Body of pancreas (tissue), 4 donors: ENCODE data around the gene PRCC. TPM values are rescaled to one million over a fixed set of nuclear protein-coding genes. Genes with fewer than 3 reads are reported as not detected.

Source experiments
- ATAC-seq: fragments of 150-250 bp; one replicate; pipeline ENCODE4 v1.9.1; 2016
- DNase-seq, 4 donors: peaks; one replicate each; pipeline ENCODE4 v3.0.0-alpha.2; 2019
- H3K27ac ChIP-seq, 4 donors: fragments of 200-600 bp; sonication (generic); 1 replicate in 3 of 4; 2 replicates in 1 of 4; pipeline versions ENCODE4 v1.5.1 to v1.6.1; 2016 to 2019; ENCODE audit warnings: mild to moderate bottlenecking in 1 of 4, mixed read lengths in 1 of 4, moderate library complexity in 1 of 4
- H3K27me3 ChIP-seq, 2 donors: fragments of 200-600 bp; sonication (generic); one replicate each; pipeline ENCODE4 v1.6.0; 2016; ENCODE audit warnings: mild to moderate bottlenecking in 1 of 2
- H3K36me3 ChIP-seq, 2 donors: fragments of 200-600 bp; sonication (generic); replicated peaks in 1 of 2; 2 replicates each; pipeline ENCODE4 v1.5.1; 2016; ENCODE audit warnings: low read depth in 2 of 2; ENCODE audit not compliant: insufficient read depth in 1 of 2
- H3K4me1 ChIP-seq: fragments of 200-600 bp; sonication (generic); one replicate; pipeline ENCODE4 v1.6.0; 2016
- H3K4me3 ChIP-seq, 2 donors: fragments of 200-600 bp; sonication (generic); 1 replicate in 1 of 2; 2 replicates in 1 of 2; pipeline ENCODE4 v1.5.1; 2016 to 2019
- H3K9me3 ChIP-seq, 3 donors: fragments of 200-600 bp; sonication (generic); 1 replicate in 2 of 3; 2 replicates in 1 of 3; pipeline ENCODE4 v1.5.1; 2016
- CTCF ChIP-seq, 7 experiments: fragments of 450-650 bp in 4 of 7; fragments of 200-600 bp in 3 of 7; sonication (generic) in 3 of 7; IDR thresholded peaks; one replicate each; pipeline ENCODE4 v1.5.1; 2016 to 2019; ENCODE audit warnings: antibody characterized with exemption in 7 of 7
- POLR2A ChIP-seq, 3 donors: fragments of 450-650 bp; IDR thresholded peaks; one replicate each; pipeline ENCODE4 v1.6.1; 2016; ENCODE audit warnings: antibody characterized with exemption in 3 of 3, mild to moderate bottlenecking in 2 of 3
- WGBS, 2 donors: methylation state at CpG; one replicate each; pipeline ENCODE4 v1.1.5; 2017; 5-methylcytosine and 5-hydroxymethylcytosine counted together
- intact Hi-C: fragments of 100-400 bp; cut with DNase I; formaldehyde crosslinking; loops from one replicate; pipeline ENCODE4 v1.15.1; 2023
- total RNA-seq, 2 donors: library from RNA; depleted of rRNA; stranded (reverse); fragments of >200 nt; gene quantifications; one replicate each; pipeline ENCODE4 v1.1.0, GENCODE V29; 2016

Gene PRCC
- total RNA-seq, 2 donors from 2014 or later, result 19.2 to 28.3 TPM

DNA sequence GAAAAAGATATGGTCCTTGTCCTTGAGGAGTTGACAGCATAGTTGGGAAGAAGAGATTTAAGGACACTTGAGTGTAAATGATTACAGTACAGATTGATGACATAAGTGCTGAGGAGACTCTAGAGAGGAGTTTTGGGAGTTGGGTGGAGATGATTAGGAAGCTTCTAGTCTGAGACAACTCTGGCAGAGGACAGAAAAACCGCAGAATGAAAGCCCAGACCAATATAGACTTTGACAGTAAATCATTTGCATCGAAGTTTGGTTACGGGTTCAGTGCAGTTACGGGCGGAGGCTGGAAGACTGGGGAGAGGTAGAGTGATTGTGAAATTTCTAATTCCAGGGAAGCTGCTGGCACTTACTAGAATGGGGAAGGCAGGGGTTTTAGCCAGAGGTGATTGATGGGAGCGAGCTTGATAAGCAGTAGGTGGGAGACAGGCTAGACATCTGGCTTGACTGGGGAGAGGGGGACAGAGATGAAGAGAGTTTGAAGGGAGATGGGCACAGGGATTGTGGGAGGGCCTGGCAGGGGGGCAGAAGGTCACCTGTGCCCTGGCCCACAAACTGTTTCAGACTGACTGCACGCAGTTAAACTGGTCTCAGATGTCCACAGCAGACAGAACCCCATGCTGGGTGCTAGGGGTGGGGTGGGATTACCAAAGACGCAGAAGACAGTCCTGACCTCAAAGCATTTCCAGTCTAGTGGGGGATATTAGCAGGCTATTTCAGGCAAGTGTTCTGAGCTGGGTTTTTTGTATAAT is 29.2 kb downstream of the PRCC start:
- TF ChIP-seq POLR2A (IDR thresholded peaks at IDR 0.05) (no peak), CTCF (IDR thresholded peaks at IDR 0.05) (no peak)
- intact Hi-C loops, result no loop called here
- H3K36me3 ChIP-seq, result peaks cover 7 to 45% of the 10 kb centered on the region in 2 donors
- no peaks in the 10 kb centered on the region for H3K9me3 ChIP-seq
- ATAC-seq (no peak), DNase-seq (no peak)
- H3K4me1 ChIP-seq, result no peaks in the 10 kb centered on the region
- no peaks in the 10 kb centered on the region for H3K27me3 ChIP-seq
- WGBS, 2 donors, result 83 to 91% methylated on average over 8 of the region's 8 CpGs
- no peak overlapping the region for H3K4me3 ChIP-seq
- H3K27ac ChIP-seq, result no peak overlapping the region

DNA sequence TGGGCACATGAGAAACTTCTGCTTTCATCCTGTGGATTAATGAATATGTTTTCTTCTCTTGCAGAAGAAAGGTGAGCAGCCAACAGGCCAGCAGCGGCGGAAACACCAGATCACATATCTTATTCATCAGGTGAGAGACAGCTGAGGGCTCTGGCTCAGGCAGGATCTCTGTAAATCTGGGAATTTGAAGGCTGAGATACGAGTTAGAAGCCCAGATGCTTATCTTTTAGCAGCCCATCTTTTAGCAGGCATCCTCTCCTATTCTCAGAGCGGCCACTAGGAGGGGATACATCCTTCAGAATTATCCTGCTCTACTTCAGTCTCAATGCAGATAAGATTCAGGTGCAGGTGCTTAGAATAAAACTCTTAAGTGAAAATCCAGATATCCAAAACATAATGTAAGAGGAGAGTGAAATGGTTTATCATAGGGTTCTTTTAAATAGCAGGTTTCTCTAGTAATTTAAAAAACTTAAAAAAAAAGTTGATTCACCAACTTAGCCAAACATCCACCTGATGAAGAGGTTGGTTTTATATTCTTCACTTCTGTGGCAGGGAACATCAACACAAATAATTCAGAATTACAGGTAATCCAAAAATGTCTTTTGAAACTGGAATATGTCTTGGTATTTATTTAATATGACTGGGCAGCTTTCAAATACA is 30.0 kb downstream of the PRCC start:
- H3K4me3 ChIP-seq, result no peak overlapping the region
- no peaks in the 10 kb centered on the region for H3K4me1 ChIP-seq
- H3K27ac ChIP-seq, result no peak overlapping the region
- intact Hi-C loops, result no loop called here
- H3K27me3 ChIP-seq, result no peaks in the 10 kb centered on the region
- peaks cover 7 to 41% of the 10 kb centered on the region in 2 donors for H3K36me3 ChIP-seq
- peak in 3 of 4 donors; percentile 34 to 51 (median 51) for DNase-seq
- ATAC-seq, result no peak
- WGBS, 2 donors, result 55 to 61% methylated on average over 4 of the region's 4 CpGs
- H3K9me3 ChIP-seq, result no peaks in the 10 kb centered on the region
- TF ChIP-seq POLR2A (IDR thresholded peaks at IDR 0.05), result no peak
- TF ChIP-seq CTCF (IDR thresholded peaks at IDR 0.05), result peak; percentile 29 to 61 (median 59)

- Histone ChIP-seq H3K4me1 (no peaks in the 10 kb centered on the region), H3K27me3 (no peaks in the 10 kb centered on the region), H3K9me3 (no peaks in the 10 kb centered on the region), H3K4me3 (no peak overlapping the region), H3K36me3 (peaks cover 3 to 18% of the 10 kb centered on the region in 2 donors), H3K27ac (no peak overlapping the region)
- TF ChIP-seq CTCF (IDR thresholded peaks at IDR 0.05) (no peak), POLR2A (IDR thresholded peaks at IDR 0.05) (no peak)
- WGBS, 2 donors, result 68 to 74% methylated on average over 6 to 7 of the region's 7 CpGs
- DNase-seq (peak in 2 of 4 donors; percentile 13 to 36), ATAC-seq (peak; percentile 49)
- intact Hi-C loops, result no loop called here
Observed at GRCh38 chr1:156801409-156802121, 34.2 kb downstream of the PRCC start.

GRCh38 chr1:156802421-156802935 is 35.1 kb downstream of the PRCC start:
- ATAC-seq, result no peak
- Histone ChIP-seq H3K9me3 (no peaks in the 10 kb centered on the region), H3K27me3 (no peaks in the 10 kb centered on the region), H3K4me3 (no peak overlapping the region), H3K36me3 (peaks cover 3 to 12% of the 10 kb centered on the region in 2 donors), H3K4me1 (no peaks in the 10 kb centered on the region), H3K27ac (no peak overlapping the region)
- 85 to 88% methylated on average over 7 of the region's 8 CpGs for WGBS, 2 donors
- TF ChIP-seq POLR2A (IDR thresholded peaks at IDR 0.05), result no peak
- no peak for TF ChIP-seq CTCF (IDR thresholded peaks at IDR 0.05)
- DNase-seq, result no peak
- intact Hi-C loops, result no loop called here
